Activated CD4-positive, alpha-beta memory T cell treated with anti-CD3 and anti-CD28 coated beads, Interleukin-2, amount 10 ng/mL, durations not matched to agents 7 days and 5 days (primary cell): ENCODE data around the gene NR4A1. TPM values are rescaled to one million over a fixed set of nuclear protein-coding genes. Genes with fewer than 3 reads are reported as not detected.

Experiments used
- CTCF ChIA-PET: fragments of 350-600 bp; sonication (Branson Sonifier 250); formaldehyde crosslinking; loops from one replicate; lab custom pipeline; 2021; ENCODE audit warnings: antibody characterized with exemption, inconsistent platforms; lab: Charles Lee
- POLR2A ChIA-PET: fragments of 350-600 bp; sonication (Branson Sonifier 250); formaldehyde crosslinking; loops from one replicate; lab custom pipeline; 2021; ENCODE audit warnings: antibody characterized with exemption; lab: Charles Lee
- DNase-seq: peaks from one replicate; pipeline ENCODE4 v3.0.0-alpha.2; 2020
- H3K27ac Mint-ChIP-seq: one replicate; pipeline ENCODE4 v1.8.0; 2021; ENCODE audit warnings: mild to moderate bottlenecking, mixed read lengths
- H3K27me3 Mint-ChIP-seq: one replicate; pipeline ENCODE4 v1.8.0; 2021; ENCODE audit warnings: mixed read lengths
- H3K36me3 Mint-ChIP-seq: one replicate; pipeline ENCODE4 v1.8.0; 2021; ENCODE audit warnings: low read depth, mixed read lengths
- H3K4me1 Mint-ChIP-seq: one replicate; pipeline ENCODE4 v1.8.0; 2021; ENCODE audit warnings: mixed read lengths
- H3K4me3 Mint-ChIP-seq: one replicate; pipeline ENCODE4 v1.8.0; 2021; ENCODE audit warnings: mild to moderate bottlenecking, mixed read lengths
- H3K9me3 Mint-ChIP-seq: one replicate; pipeline ENCODE4 v1.8.0; 2021; ENCODE audit warnings: mixed read lengths
- total RNA-seq, 2 experiments: library from RNA; stranded (reverse); gene quantifications; one replicate each; pipeline ENCODE4 v1.2.3, GENCODE V29; 2021

NR4A1 gene
- 10 to 100 TPM; 10.0 to 10.5 TPM for total RNA-seq

- no peaks in the 10 kb centered on the region for H3K9me3 Mint-ChIP-seq
- CTCF ChIA-PET: interaction anchor here (0.9 to 2.4 kb wide), 7 partner anchors 8 to 70 kb away, joined by 3 to 37 read pairs (median 5); partner anchors contain the start of gene ATG101
- POLR2A ChIA-PET: interaction anchor here (0.7 to 3.1 kb wide), 11 partner anchors 11 to 165 kb away, joined by 3 to 28 read pairs (median 4); partner anchors contain the start of gene ATG101
Measured at GRCh38 chr12:52050758-52051541, at the start of gene NR4A1. Gene NR4A1, plus strand, starts transcription at chr12:52051442. Its CDS starts 2,887 bp downstream, at chr12:52054329.

GRCh38 chr12:52003016-52003550, 48.2 kb upstream of the NR4A1 start:
- Mint-ChIP-seq H3K27me3 (peaks cover 30% of the 10 kb centered on the region), H3K9me3 (no peaks in the 10 kb centered on the region), H3K36me3 (no peaks in the 10 kb centered on the region), H3K4me3 (no peak overlapping the region), H3K27ac (no peak overlapping the region), H3K4me1 (peaks cover 20% of the 10 kb centered on the region)
- DNase-seq: no peak
- POLR2A ChIA-PET: interaction anchor here (0.8 to 12.4 kb wide), 2 partner anchors 18 to 68 kb away, joined by 3 to 117 read pairs; no protein-coding TSS in a partner anchor
- CTCF ChIA-PET: interaction anchor here (1.0 to 2.9 kb wide), 6 partner anchors 9 to 80 kb away, joined by 3 to 58 read pairs (median 6); no protein-coding TSS in a partner anchor

More at GRCh38 chr12:52050758-52051541, at the start of gene NR4A1:
- H3K4me1 Mint-ChIP-seq: peaks cover 46% of the 10 kb centered on the region
- H3K36me3 Mint-ChIP-seq: no peaks in the 10 kb centered on the region
- peak within 1 kb of the TSS; percentile 85 for H3K4me3 Mint-ChIP-seq
- peak; percentile 98 for DNase-seq
- H3K27me3 Mint-ChIP-seq: peaks cover 6% of the 10 kb centered on the region
- peak within 1 kb of the TSS; percentile 82 for H3K27ac Mint-ChIP-seq

- ChIA-PET CTCF (interaction anchor here (1.0 to 2.9 kb wide), 6 partner anchors 9 to 79 kb away, joined by 3 to 58 read pairs (median 6); no protein-coding TSS in a partner anchor), POLR2A (interaction anchor here (0.8 to 12.4 kb wide), 2 partner anchors 18 to 68 kb away, joined by 3 to 117 read pairs; no protein-coding TSS in a partner anchor)
- Mint-ChIP-seq H3K27ac (no peak overlapping the region), H3K4me3 (no peak overlapping the region), H3K9me3 (no peaks in the 10 kb centered on the region), H3K27me3 (peaks cover 34% of the 10 kb centered on the region), H3K4me1 (peaks cover 24% of the 10 kb centered on the region), H3K36me3 (no peaks in the 10 kb centered on the region)
- no peak for DNase-seq
Measured at GRCh38 chr12:52003591-52003990, 47.7 kb upstream of the NR4A1 start.

GRCh38 chr12:52004042-52004648, 47.1 kb upstream of the NR4A1 start:
- peaks cover 34% of the 10 kb centered on the region for H3K27me3 Mint-ChIP-seq
- CTCF ChIA-PET: interaction anchor here (1.0 to 2.9 kb wide), 4 partner anchors 9 to 33 kb away, joined by 4 to 58 read pairs (median 8); no protein-coding TSS in a partner anchor
- DNase-seq: no peak
- no peak overlapping the region for H3K27ac Mint-ChIP-seq
- no peaks in the 10 kb centered on the region for H3K36me3 Mint-ChIP-seq
- no peaks in the 10 kb centered on the region for H3K9me3 Mint-ChIP-seq
- no peak overlapping the region for H3K4me3 Mint-ChIP-seq
- POLR2A ChIA-PET: interaction anchor here (0.8 to 12.4 kb wide), 2 partner anchors 17 to 67 kb away, joined by 3 to 117 read pairs; no protein-coding TSS in a partner anchor
- peaks cover 24% of the 10 kb centered on the region for H3K4me1 Mint-ChIP-seq

GRCh38 chr12:52005218-52005902, 45.9 kb upstream of the NR4A1 start:
- Mint-ChIP-seq H3K9me3 (no peaks in the 10 kb centered on the region), H3K4me3 (peak overlapping the region; percentile 24), H3K36me3 (no peaks in the 10 kb centered on the region), H3K27ac (no peak overlapping the region), H3K27me3 (peaks cover 34% of the 10 kb centered on the region), H3K4me1 (peaks cover 24% of the 10 kb centered on the region)
- POLR2A ChIA-PET: interaction anchor here (12.4 kb wide), 1 partner anchor 16 kb away, joined by 117 read pairs; no protein-coding TSS in a partner anchor
- CTCF ChIA-PET: interaction anchor here (1.0 to 3.3 kb wide), 4 partner anchors 10 to 34 kb away, joined by 4 to 58 read pairs (median 31); no protein-coding TSS in a partner anchor
- DNase-seq: no peak

GRCh38 chr12:52005903-52006703, 45.1 kb upstream of the NR4A1 start:
- no peak for DNase-seq
- POLR2A ChIA-PET: interaction anchor here (0.9 to 12.4 kb wide), 4 partner anchors 8 to 34 kb away, joined by 3 to 117 read pairs (median 3); no protein-coding TSS in a partner anchor
- no peak overlapping the region for H3K27ac Mint-ChIP-seq
- peak overlapping the region; percentile 75 for H3K4me3 Mint-ChIP-seq
- no peaks in the 10 kb centered on the region for H3K36me3 Mint-ChIP-seq
- peaks cover 24% of the 10 kb centered on the region for H3K4me1 Mint-ChIP-seq
- H3K9me3 Mint-ChIP-seq: no peaks in the 10 kb centered on the region
- H3K27me3 Mint-ChIP-seq: peaks cover 34% of the 10 kb centered on the region
- CTCF ChIA-PET: interaction anchor here (1.1 to 3.3 kb wide), 3 partner anchors 10 to 114 kb away, joined by 3 to 54 read pairs (median 4); no protein-coding TSS in a partner anchor

GRCh38 chr12:52006726-52007157, 44.5 kb upstream of the NR4A1 start, which contains the start of gene TAMALIN:
Gene TAMALIN, plus strand, starts transcription at chr12:52006946. Its CDS starts 74 bp downstream, at chr12:52007020.
- ChIA-PET POLR2A (interaction anchor here (0.9 to 12.4 kb wide), 4 partner anchors 8 to 35 kb away, joined by 3 to 117 read pairs (median 3); no protein-coding TSS in a partner anchor), CTCF (interaction anchor here (1.1 to 3.3 kb wide), 4 partner anchors 10 to 114 kb away, joined by 3 to 54 read pairs (median 4); no protein-coding TSS in a partner anchor)
- DNase-seq: peak; percentile 74
- Mint-ChIP-seq H3K36me3 (no peaks in the 10 kb centered on the region), H3K27ac (no peak within 1 kb of the TSS), H3K4me1 (peaks cover 24% of the 10 kb centered on the region), H3K9me3 (no peaks in the 10 kb centered on the region), H3K4me3 (peak within 1 kb of the TSS; percentile 76), H3K27me3 (peaks cover 34% of the 10 kb centered on the region)

- H3K4me3 Mint-ChIP-seq: peak overlapping the region; percentile 76
- H3K27ac Mint-ChIP-seq: no peak overlapping the region
Measured at GRCh38 chr12:52007158-52007921, 43.9 kb upstream of the NR4A1 start.

GRCh38 chr12:52007982-52008510, 43.2 kb upstream of the NR4A1 start:
- no peaks in the 10 kb centered on the region for H3K9me3 Mint-ChIP-seq
- H3K4me3 Mint-ChIP-seq: peak overlapping the region; percentile 76
- H3K27ac Mint-ChIP-seq: no peak overlapping the region
- H3K4me1 Mint-ChIP-seq: peaks cover 24% of the 10 kb centered on the region
- no peaks in the 10 kb centered on the region for H3K36me3 Mint-ChIP-seq
- CTCF ChIA-PET: interaction anchor here (1.0 to 3.3 kb wide), 3 partner anchors 15 to 62 kb away, joined by 3 to 54 read pairs (median 4); partner anchors contain the start of gene ATG101
- POLR2A ChIA-PET: interaction anchor here (1.0 to 12.4 kb wide), 2 partner anchors 13 to 36 kb away, joined by 3 to 117 read pairs; no protein-coding TSS in a partner anchor
- peaks cover 34% of the 10 kb centered on the region for H3K27me3 Mint-ChIP-seq
- no peak for DNase-seq

More at GRCh38 chr12:52007158-52007921, 43.9 kb upstream of the NR4A1 start:
- POLR2A ChIA-PET: interaction anchor here (0.9 to 12.4 kb wide), 4 partner anchors 9 to 35 kb away, joined by 3 to 117 read pairs (median 3); no protein-coding TSS in a partner anchor
- DNase-seq: peak; percentile 29
- peaks cover 34% of the 10 kb centered on the region for H3K27me3 Mint-ChIP-seq
- peaks cover 24% of the 10 kb centered on the region for H3K4me1 Mint-ChIP-seq
- no peaks in the 10 kb centered on the region for H3K9me3 Mint-ChIP-seq
- CTCF ChIA-PET: interaction anchor here (1.1 to 3.3 kb wide), 4 partner anchors 11 to 113 kb away, joined by 3 to 54 read pairs (median 4); no protein-coding TSS in a partner anchor
- no peaks in the 10 kb centered on the region for H3K36me3 Mint-ChIP-seq
